COLO668 (cell line): Measurements from ENCODE around the gene OLFML2A.
"Not testable (repeated sequence)": the region's sequence is repeated elsewhere in the genome, so short reads cannot be mapped to it uniquely, and the experiment has no call there.

Experiments
- DNase-seq: peaks from one replicate; lab custom pipeline; 2025; ENCODE audit not compliant: unreplicated experiment; lab: John Stamatoyannopoulos, UW

Gene OLFML2A

GRCh38 chr9:124760719-124761118 lies 16.2 kb upstream of the OLFML2A start:
- DNase-seq, result no peak

GRCh38 chr9:124761196-124761595 lies 15.7 kb upstream of the OLFML2A start:
- no peak for DNase-seq

GRCh38 chr9:124761710-124762109 lies 15.2 kb upstream of the OLFML2A start:
- DNase-seq, result no peak

GRCh38 chr9:124762633-124763032 lies 14.3 kb upstream of the OLFML2A start:
- no peak for DNase-seq

GRCh38 chr9:124764774-124765438 lies 12.0 kb upstream of the OLFML2A start:
- no peak for DNase-seq

- no peak for DNase-seq
These were observed 11.5 kb upstream of the OLFML2A start for GRCh38 chr9:124765439-124765835.

GRCh38 chr9:124766326-124766725 lies 10.6 kb upstream of the OLFML2A start:
- no peak for DNase-seq

GRCh38 chr9:124766815-124767554 lies 9.9 kb upstream of the OLFML2A start:
- DNase-seq, result no peak

GRCh38 chr9:124767821-124768220 lies 9.1 kb upstream of the OLFML2A start:
- no peak for DNase-seq

- DNase-seq, result no peak
These were observed 8.6 kb upstream of the OLFML2A start for GRCh38 chr9:124768334-124768733.

GRCh38 chr9:124768750-124769548 lies 8.0 kb upstream of the OLFML2A start:
- DNase-seq, result no peak

GRCh38 chr9:124769549-124770358 lies 7.2 kb upstream of the OLFML2A start:
- peak; percentile 58 for DNase-seq

GRCh38 chr9:124770359-124771020 lies 6.4 kb upstream of the OLFML2A start:
- peak; percentile 48 for DNase-seq

GRCh38 chr9:124771021-124771866 lies 5.7 kb upstream of the OLFML2A start, which contains the start of gene NR6A1:
Gene NR6A1, minus strand, starts transcription at chr9:124771311.
- DNase-seq, result peak; percentile 98

GRCh38 chr9:124771867-124772679 lies 4.9 kb upstream of the OLFML2A start:
- peak; percentile 75 for DNase-seq

GRCh38 chr9:124772877-124773276 lies 4.1 kb upstream of the OLFML2A start:
- not testable (repeated sequence) for DNase-seq

- DNase-seq, result no peak
These were observed 3.3 kb upstream of the OLFML2A start for GRCh38 chr9:124773473-124774128.
